Neural cell (in vitro differentiated cells): Measurements from ENCODE around the gene EYS.

Experiments used
- CTCF ChIP-seq: fragments of 450-650 bp; IDR thresholded peaks from 2 replicates; pipeline ENCODE4 v1.5.1; 2014; ENCODE audit warnings: antibody characterized with exemption, mild to moderate bottlenecking, moderate library complexity; ENCODE audit not compliant: poor library complexity, severe bottlenecking
- EP300 ChIP-seq: fragments of 450-650 bp; conservative IDR thresholded peaks from 2 replicates; pipeline ENCODE4 v1.6.1; 2014; ENCODE audit warnings: antibody characterized with exemption, mild to moderate bottlenecking, moderate library complexity; ENCODE audit not compliant: poor library complexity, severe bottlenecking
- MXI1 ChIP-seq: fragments of 450-650 bp; conservative IDR thresholded peaks from 2 replicates; pipeline ENCODE4 v1.6.1; 2014; ENCODE audit warnings: antibody characterized with exemption, mild to moderate bottlenecking; ENCODE audit not compliant: poor library complexity, severe bottlenecking
- TAF1 ChIP-seq: IDR thresholded peaks from 2 replicates; pipeline ENCODE4 v1.6.1; 2012; ENCODE audit warnings: low read depth

- TF ChIP-seq MXI1 = no peak
- TF ChIP-seq CTCF = no peak
- no peak for TF ChIP-seq TAF1
- no peak for TF ChIP-seq EP300
Observed at GRCh38 chr6:64717281-64717680, 989.7 kb downstream of the EYS start.
